Adrenal gland (tissue), 12 donors: ENCODE data around the gene BACH2. TPM values are rescaled to one million over a fixed set of nuclear protein-coding genes. Genes with fewer than 3 reads are reported as not detected.

ENCODE experiments used
- DNase-seq, 7 donors: peaks; one replicate each; pipeline ENCODE4 v3.0.0-alpha.2; 2019 to 2020
- H3K27ac ChIP-seq, 5 donors: fragments of 200-600 bp; sonication (generic) in 4 of 5; 1 replicate in 3 of 5; 2 replicates in 2 of 5; pipeline versions ENCODE4 v1.5.1 to v1.8.0; 2016 to 2020; ENCODE audit warnings: mild to moderate bottlenecking in 1 of 5
- H3K27me3 ChIP-seq: fragments of 200-600 bp; 2 replicates; pipeline ENCODE4 v1.8.0; 2021
- H3K36me3 ChIP-seq, 2 donors: fragments of 200-600 bp; replicated peaks in 1 of 2; 1 replicate in 1 of 2; 2 replicates in 1 of 2; pipeline versions ENCODE4 v1.5.1 to v1.8.0; 2018 to 2022
- H3K4me1 ChIP-seq, 2 donors: fragments of 200-600 bp; replicated peaks in 1 of 2; 1 replicate in 1 of 2; 2 replicates in 1 of 2; pipeline versions ENCODE4 v1.5.1 to v1.8.0; 2018 to 2021
- H3K4me3 ChIP-seq, 4 donors: fragments of 200-600 bp; sonication (generic) in 3 of 4; one replicate each; pipeline ENCODE4 v1.5.1; 2016 to 2018
- H3K9me3 ChIP-seq, 3 donors: fragments of 200-600 bp; sonication (generic) in 1 of 3; replicated peaks in 1 of 3; 1 replicate in 2 of 3; 2 replicates in 1 of 3; pipeline versions ENCODE4 v1.5.1 to v1.8.0; 2016 to 2021
- POLR2A ChIP-seq, 2 donors: fragments of 450-650 bp; IDR thresholded peaks; one replicate each; pipeline ENCODE4 v1.6.1; 2017; ENCODE audit warnings: antibody characterized with exemption in 2 of 2, mild to moderate bottlenecking in 2 of 2, moderate library complexity in 1 of 2
- WGBS, 4 donors: extraction: QIAGEN DNeasy Blood & Tissue Kit in 2 of 4; methylation state at CpG; one replicate each; pipeline versions ENCODE4 v1.1.5 to v1.1.7; 2013 to 2017; 5-methylcytosine and 5-hydroxymethylcytosine counted together
- intact Hi-C, 2 donors: fragments of 100-400 bp; cut with DNase I; formaldehyde crosslinking; loops; one replicate each; pipeline versions ENCODE4 v1.14.1 to v1.15.0; 2022 to 2023
- polyA plus RNA-seq, 3 donors: library from polyadenylated mRNA; stranded (reverse); fragments of 200-250 nt in 2 of 3; fragments of 350-450 nt in 1 of 3; fragmentation: Illumina TruSeq in 1 of 3; extraction: RNeasy Lipid Tissue Mini Kit (QIAGEN cat#74804) in 1 of 3; gene quantifications; one replicate each; pipeline ENCODE4 v1.2.3, GENCODE V29; 2013 to 2014
- total RNA-seq, 9 donors: library from RNA; depleted of rRNA in 4 of 9; stranded (reverse); fragments of >200 nt in 4 of 9; fragments of 120-200 nt in 1 of 9; fragmentation: NEBNext Ultra II Directional in 1 of 9; extraction: Animal tissue kit (Norgen Biotek cat#: 25700) in 1 of 9; gene quantifications; one replicate each; pipeline versions ENCODE4 v1.1.0 to v1.2.4, GENCODE V29; 2013 to 2023
- TF ChIP-seq, protein P1 (sequence below), 6 experiments: fragments of 450-650 bp in 4 of 6; fragments of 200-600 bp in 2 of 6; sonication (generic) in 1 of 6; IDR thresholded peaks; 1 replicate in 5 of 6; 2 replicates in 1 of 6; pipeline versions ENCODE4 v1.5.1 to v1.8.0; 2016 to 2021; ENCODE audit warnings: antibody characterized with exemption in 6 of 6, mild to moderate bottlenecking in 2 of 6, moderate library complexity in 1 of 6
- donor health status: healthy with polysubstance abuse.
- donor health status: Bipolar disorder and iron deficiency.
- donor health status: DM: yes; HTN: yes; CAD: no.
- donor health status: DM: no; HTN: no; CAD: no.
- donor health status: DM: no; HTN: no; CAD: no.
- donor health status: DM: yes; HTN: yes; CAD: no.

The BACH2 gene
- total and polyA plus RNA-seq, 12 donors = 0.08 to 2.9 (median 0.83) TPM

GRCh38 chr6:89979481-89980119 is 317.0 kb downstream of the BACH2 start:
- H3K27ac ChIP-seq = no peak overlapping the region
- no peaks in the 10 kb centered on the region for H3K36me3 ChIP-seq
- WGBS, 4 donors = 77 to 94% (median 92%) methylated on average over 6 of the region's 6 CpGs
- intact Hi-C loops = loop anchor here in 1 of 2 donors (10.0 kb wide), 1 partner anchor 415 kb away; no protein-coding TSS in a partner anchor
- no peaks in the 10 kb centered on the region for H3K9me3 ChIP-seq
- no peak for DNase-seq
- peaks cover 5 to 6% of the 10 kb centered on the region in 2 donors for H3K4me1 ChIP-seq
- TF ChIP-seq, protein P1, sequence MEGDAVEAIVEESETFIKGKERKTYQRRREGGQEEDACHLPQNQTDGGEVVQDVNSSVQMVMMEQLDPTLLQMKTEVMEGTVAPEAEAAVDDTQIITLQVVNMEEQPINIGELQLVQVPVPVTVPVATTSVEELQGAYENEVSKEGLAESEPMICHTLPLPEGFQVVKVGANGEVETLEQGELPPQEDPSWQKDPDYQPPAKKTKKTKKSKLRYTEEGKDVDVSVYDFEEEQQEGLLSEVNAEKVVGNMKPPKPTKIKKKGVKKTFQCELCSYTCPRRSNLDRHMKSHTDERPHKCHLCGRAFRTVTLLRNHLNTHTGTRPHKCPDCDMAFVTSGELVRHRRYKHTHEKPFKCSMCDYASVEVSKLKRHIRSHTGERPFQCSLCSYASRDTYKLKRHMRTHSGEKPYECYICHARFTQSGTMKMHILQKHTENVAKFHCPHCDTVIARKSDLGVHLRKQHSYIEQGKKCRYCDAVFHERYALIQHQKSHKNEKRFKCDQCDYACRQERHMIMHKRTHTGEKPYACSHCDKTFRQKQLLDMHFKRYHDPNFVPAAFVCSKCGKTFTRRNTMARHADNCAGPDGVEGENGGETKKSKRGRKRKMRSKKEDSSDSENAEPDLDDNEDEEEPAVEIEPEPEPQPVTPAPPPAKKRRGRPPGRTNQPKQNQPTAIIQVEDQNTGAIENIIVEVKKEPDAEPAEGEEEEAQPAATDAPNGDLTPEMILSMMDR (IDR thresholded peaks at IDR 0.05) = no peak
- TF ChIP-seq POLR2A (IDR thresholded peaks at IDR 0.05) = no peak
- H3K27me3 ChIP-seq = no peaks in the 10 kb centered on the region
- H3K4me3 ChIP-seq = no peak overlapping the region

DNA sequence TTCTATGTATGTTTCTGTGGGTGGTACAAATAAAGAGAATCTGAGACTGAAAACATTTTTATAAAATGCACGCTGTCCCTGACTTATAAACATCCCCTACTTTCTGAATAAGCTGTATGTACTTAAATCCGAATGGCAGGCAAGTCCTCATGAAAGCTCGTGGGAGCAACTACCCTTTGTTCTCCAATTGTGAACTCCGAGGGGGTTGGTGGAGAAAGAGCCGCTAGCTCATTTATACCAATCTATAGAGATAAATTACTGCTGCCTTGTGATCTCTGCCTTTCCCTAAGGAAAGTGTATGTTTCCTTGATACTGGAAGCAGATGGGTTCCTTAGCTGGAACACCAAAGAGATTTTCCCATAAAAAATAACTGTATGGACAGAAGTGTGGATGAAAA is 317.9 kb downstream of the BACH2 start:
- no peak for TF ChIP-seq POLR2A (IDR thresholded peaks at IDR 0.05)
- TF ChIP-seq, protein P1 (IDR thresholded peaks at IDR 0.05) = no peak
- peaks cover 5 to 6% of the 10 kb centered on the region in 2 donors for H3K4me1 ChIP-seq
- no peaks in the 10 kb centered on the region for H3K27me3 ChIP-seq
- no peaks in the 10 kb centered on the region for H3K9me3 ChIP-seq
- WGBS, 4 donors = 55 to 73% (median 68%) methylated on average over 5 of the region's 5 CpGs
- H3K27ac ChIP-seq = no peak overlapping the region
- DNase-seq = no peak
- no peaks in the 10 kb centered on the region for H3K36me3 ChIP-seq
- intact Hi-C loops = loop anchor here in 1 of 2 donors (10.0 kb wide), 1 partner anchor 416 kb away; no protein-coding TSS in a partner anchor
- H3K4me3 ChIP-seq = no peak overlapping the region

DNA sequence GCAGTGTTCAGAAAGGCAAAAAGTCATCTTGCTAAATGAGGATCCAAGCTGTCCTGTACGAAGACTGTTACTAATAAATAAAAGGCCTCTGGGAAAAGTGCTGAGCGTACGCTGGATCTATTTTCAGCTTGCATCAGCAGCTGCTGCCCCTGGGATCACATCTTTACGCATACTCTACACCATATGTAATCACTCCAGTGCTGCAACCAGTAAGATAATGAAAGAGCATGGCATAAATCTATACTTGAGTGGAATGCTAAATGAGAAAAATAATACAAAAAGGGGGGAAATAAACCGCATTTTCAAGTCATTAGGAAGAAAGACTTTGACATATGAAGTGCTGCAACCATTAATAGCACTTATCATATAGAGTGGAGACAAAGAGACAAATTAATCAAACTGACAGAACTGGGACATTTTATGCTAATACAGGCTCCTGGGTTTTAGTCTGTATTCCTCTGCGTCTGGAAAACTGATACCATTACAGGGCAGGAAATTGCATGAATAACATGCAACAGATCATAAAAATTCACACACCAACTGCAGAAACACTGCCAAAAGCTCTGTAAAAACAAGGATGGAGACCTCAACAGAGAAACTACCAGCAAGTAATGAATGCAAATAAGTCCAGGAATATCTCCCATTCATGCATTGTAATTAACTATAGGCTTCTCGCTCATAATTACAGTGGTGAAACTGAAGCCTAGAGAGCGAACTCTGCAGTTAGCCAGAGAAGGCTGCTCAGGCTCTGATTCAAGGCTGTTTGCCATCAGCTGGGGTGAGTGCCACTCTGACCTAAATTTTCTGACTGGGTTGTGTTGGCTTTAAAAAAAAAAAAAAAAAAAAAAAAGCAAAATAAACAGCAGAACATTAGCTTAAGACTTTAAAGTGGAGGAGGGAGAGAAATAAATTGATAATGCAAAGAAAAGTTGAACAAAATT is 318.6 kb downstream of the BACH2 start:
- peak overlapping the region in 1 of 5 donors; percentile 23 for H3K27ac ChIP-seq
- TF ChIP-seq, protein P1 (IDR thresholded peaks at IDR 0.05) = no peak
- no peak for TF ChIP-seq POLR2A (IDR thresholded peaks at IDR 0.05)
- peaks cover 5 to 6% of the 10 kb centered on the region in 2 donors for H3K4me1 ChIP-seq
- no peaks in the 10 kb centered on the region for H3K36me3 ChIP-seq
- peak in 4 of 7 donors; percentile 19 to 30 (median 30) for DNase-seq
- no peaks in the 10 kb centered on the region for H3K9me3 ChIP-seq
- no peak overlapping the region for H3K4me3 ChIP-seq
- H3K27me3 ChIP-seq = no peaks in the 10 kb centered on the region
- WGBS, 4 donors = 48 to 59% (median 52%) methylated on average over 8 of the region's 8 CpGs
- intact Hi-C loops = loop anchor here in 1 of 2 donors (10.0 kb wide), 1 partner anchor 417 kb away; no protein-coding TSS in a partner anchor

- WGBS, 4 donors = 84 to 92% (median 92%) methylated on average over 3 of the region's 3 CpGs
- no peaks in the 10 kb centered on the region for H3K27me3 ChIP-seq
- H3K36me3 ChIP-seq = no peaks in the 10 kb centered on the region
- no peak for DNase-seq
- no peak overlapping the region for H3K4me3 ChIP-seq
- H3K9me3 ChIP-seq = no peaks in the 10 kb centered on the region
- peaks cover 5 to 6% of the 10 kb centered on the region in 2 donors for H3K4me1 ChIP-seq
- no peak for TF ChIP-seq POLR2A (IDR thresholded peaks at IDR 0.05)
- TF ChIP-seq, protein P1 (IDR thresholded peaks at IDR 0.05) = no peak
- no peak overlapping the region for H3K27ac ChIP-seq
- intact Hi-C loops = loop anchor here in 1 of 2 donors (10.0 kb wide), 1 partner anchor 418 kb away; no protein-coding TSS in a partner anchor
Measured at GRCh38 chr6:89976694-89977020, 320.0 kb downstream of the BACH2 start.
